Nucleus accumbens (tissue), 56 donors: ENCODE measurements around the gene TAOK3.
"Not testable (repeated sequence)": the region's sequence is repeated elsewhere in the genome, so short reads cannot be mapped to it uniquely, and the experiment has no call there.

Experiments
- DNase-seq, 56 donors: peaks; one replicate each; lab custom pipeline; 2025; lab: John Stamatoyannopoulos, UW

The TAOK3 gene

DNA sequence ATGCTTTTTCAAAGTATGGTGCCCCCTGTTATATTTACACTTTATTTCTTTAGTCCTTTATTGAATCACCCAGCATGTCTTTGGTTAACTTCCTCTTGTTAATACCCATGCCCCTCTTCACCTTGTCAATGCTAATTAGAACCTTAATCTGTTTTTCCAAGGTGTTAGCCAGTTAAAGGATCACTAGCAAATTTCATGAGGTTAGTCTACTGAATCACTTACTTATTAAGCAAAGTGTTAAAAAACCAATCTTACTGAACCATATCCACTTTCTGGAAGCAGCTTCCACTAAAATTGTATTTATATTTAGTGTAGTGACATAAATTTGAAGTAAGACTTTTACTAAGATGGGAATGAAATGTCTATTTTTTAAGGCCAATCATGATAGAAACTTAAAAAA is 27.9 kb downstream of the TAOK3 start:
- DNase-seq: no peak

GRCh38 chr12:118342090-118342489 is 30.6 kb downstream of the TAOK3 start:
- no peak for DNase-seq

DNA sequence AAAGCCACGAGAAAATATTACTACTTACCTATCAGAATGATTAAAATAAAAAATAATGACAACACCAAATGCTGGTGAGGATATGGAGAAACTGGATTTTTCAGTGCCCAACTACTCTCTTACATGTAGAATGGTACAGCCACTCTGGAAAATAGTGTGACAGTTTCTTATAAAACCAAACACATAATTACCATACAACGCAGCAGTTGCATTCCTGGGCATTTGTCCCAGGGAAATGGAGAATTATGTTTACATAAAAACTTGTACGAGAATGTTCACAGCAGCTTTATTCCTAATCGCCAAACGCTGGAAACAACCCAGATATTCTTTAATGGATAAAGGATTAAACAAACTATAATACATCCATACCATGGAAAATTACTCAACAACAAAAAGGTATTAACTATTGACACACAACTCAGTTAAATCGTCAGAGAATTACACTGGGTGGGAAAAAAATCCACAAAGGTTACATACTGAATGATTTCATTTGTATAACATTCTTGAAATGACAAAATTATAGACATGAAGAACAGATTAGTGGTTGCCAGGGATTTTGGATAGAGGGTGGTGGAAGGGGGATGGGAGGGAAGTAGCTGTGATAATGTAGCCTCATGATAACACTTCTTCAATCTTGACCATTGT is 35.4 kb downstream of the TAOK3 start:
- no peak for DNase-seq

- DNase-seq: no peak
These were observed 36.6 kb downstream of the TAOK3 start for GRCh38 chr12:118336123-118336522.

GRCh38 chr12:118334939-118335567 is 37.7 kb downstream of the TAOK3 start:
- no peak for DNase-seq

DNA sequence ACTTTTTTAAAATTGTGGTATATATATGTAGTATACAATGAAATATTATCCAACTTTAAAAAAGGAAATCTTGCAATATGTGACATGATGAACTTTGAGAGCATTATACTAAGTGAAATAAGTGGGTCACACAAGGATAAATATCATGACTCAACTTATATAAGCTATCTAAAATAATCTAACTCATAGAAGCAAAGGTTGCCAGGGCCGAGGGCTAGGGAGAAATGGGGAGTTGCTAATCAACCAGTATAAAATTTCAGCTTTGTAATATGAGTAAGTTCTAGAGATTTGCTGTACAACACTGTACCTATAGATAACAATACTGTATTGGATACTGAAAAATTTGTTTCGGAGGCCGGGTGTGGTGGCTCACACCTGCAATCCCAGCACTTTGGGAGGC is 38.5 kb downstream of the TAOK3 start:
- DNase-seq: no peak

DNA sequence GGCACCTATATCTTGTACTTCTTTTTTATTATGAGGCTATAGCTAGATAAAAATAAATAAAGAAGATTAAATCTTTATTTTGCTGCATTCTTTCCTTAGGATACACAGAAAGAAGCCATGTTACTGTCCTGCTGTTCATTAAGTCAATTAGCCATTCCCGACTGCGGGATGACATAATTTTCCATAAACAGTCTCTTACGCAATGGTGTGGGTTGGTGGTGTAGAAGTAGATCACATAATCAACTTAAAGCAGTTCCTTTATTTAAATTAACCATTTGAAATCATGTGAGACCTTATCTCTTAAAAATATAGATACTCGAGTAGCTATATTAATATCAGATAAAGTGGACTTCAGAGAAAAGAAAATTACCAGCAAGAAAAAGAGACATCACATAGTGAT is 40.2 kb downstream of the TAOK3 start:
- no peak for DNase-seq

- no peak for DNase-seq
These were observed 42.2 kb downstream of the TAOK3 start for GRCh38 chr12:118330421-118331018.

DNA sequence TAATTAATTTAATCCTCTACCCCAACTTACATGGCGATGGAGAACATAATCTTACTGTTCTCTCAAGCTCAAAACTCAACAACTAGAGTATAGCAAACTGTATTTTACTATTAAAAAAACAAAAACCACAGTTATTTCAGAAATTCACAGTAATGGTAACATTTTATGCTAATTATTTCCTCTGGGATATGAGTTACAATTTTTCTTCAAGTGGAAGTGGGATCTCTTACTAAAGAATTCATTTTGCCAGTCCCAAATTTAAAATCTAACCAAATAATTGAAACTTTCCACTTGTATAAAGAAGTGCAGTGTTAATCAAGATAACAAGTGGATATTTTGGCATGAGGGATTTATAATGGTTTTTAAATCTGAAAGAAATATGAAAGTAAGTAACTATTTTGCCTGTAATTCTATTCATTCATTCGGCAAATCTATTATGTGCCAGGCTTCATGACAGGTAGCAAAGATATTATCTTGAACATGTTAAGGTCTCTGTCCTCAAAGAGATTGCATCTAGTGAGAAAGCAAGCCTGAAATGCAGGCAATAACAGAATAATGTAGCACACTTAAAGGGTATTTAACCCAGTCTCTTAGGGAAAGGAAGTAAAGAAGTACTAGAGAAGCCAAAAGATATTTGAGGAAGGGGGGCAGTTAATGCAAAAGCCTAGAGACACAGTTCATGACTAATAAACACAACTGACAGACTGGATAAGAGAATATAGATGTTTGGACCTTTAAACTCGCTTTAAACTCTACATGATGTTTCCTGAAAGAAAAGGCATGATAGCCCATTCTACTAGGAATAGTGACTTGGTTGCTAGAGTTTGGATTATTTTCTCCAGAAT is 44.0 kb downstream of the TAOK3 start:
- DNase-seq: no peak

- DNase-seq: no peak
These were observed 45.3 kb downstream of the TAOK3 start for GRCh38 chr12:118327391-118327790.

GRCh38 chr12:118326991-118327390 is 45.7 kb downstream of the TAOK3 start:
- DNase-seq: no peak

GRCh38 chr12:118325081-118325480 is 47.6 kb downstream of the TAOK3 start:
- no peak for DNase-seq

- no peak for DNase-seq
These were observed 53.1 kb downstream of the TAOK3 start for GRCh38 chr12:118319627-118320026.

DNA sequence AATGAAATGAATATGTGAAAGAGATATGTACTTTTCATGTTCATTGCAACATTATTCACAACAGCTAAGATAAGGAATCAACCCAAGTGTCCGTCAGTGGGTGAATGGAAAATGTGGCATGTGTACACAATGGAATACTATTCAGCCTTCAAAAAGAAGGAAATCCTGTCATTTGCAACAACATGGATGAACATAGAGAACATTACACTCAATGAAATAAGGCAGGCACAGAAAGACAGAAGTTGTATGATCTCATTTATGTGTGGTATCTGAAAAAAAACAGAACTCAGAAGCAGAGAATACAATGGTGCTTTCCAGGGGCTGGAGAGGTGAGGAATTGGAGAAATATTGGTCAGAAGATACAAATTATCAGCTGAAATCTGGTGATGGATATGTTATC is 54.0 kb downstream of the TAOK3 start:
- DNase-seq: no peak

DNA sequence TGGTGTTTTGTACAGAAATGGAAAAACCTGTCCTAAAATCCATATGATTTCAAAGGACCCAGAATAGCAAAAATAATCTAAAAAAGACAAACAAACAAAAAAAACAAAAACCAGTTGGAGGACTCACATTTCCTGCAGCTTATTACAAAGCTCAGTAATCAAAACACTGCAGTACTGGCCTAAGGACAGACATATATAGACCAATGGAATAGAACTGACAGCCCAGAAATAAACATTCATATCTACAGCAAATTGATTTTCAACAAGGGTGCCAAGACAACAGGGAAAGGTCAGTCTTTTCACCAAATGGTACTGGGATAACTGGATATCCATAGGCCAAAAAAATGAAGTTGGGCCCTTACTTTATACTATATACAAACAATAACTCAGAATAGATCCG is 55.0 kb downstream of the TAOK3 start:
- no peak for DNase-seq

GRCh38 chr12:118315821-118316220 is 56.9 kb downstream of the TAOK3 start:
- DNase-seq: no peak

- DNase-seq: no peak
These were observed 60.1 kb downstream of the TAOK3 start for GRCh38 chr12:118312578-118312977.

DNA sequence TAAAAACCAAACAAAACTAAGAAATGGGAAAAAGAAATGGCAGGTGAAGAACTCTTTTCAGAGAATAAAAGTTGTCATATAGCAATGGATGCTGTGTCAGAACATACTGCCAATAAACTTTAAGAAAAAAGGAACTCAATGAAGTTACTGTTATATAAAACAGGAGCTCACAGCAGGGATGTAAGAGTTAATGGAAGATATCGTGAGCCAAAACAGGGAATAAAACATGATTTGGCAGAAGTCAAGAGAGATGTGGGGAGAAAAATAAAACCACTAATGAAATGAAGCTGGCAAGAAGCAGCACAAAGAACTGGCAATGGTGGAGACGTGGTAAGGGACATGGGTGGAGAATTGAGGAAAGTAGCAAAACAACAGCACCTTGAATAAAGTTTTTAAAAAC is 61.0 kb downstream of the TAOK3 start:
- DNase-seq: no peak

DNA sequence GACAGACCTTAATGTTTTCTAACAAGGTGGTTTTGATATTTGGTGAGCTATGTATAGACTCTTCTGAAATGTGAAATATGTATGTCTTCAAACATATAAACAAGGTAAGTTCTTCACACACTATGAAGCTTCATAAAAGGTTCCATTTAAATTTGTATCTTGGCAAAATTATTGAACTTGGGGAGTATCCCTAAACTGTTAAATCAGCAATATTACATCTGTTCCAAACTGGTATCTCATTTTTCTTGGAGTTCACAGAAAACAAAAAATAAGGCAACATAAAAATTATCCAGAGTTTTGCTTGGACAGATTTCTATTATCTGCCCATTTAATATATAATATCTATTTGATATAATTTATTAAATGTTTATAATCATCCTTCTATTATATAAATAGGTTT is 62.4 kb downstream of the TAOK3 start:
- DNase-seq: no peak

DNA sequence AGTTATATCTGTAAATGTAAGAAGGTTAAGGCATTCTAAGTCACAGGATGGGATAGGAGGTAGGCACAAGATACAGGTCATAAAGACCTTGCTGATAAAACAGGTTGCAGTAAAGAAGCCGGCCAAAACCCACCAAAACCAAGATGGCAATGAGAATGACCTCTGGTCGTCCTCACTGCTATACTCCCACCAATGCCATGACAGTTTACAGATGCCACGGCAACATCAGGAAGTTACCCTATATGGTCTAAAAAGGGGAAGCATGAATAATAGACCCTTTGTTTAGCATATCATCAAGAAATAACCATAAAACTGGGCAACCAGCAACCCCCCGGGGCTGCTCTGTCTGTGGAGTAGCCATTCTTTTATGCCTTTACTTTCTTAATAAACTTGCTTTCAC is 64.7 kb downstream of the TAOK3 start:
- not testable (repeated sequence) for DNase-seq
